ACC112 (cell line): ENCODE data around the gene CIAO1.
A peak's percentile ranks its signal among the peaks of the same experiment; 100 is the strongest.

Experiments used
- H2AFZ ChIP-seq: fragments of 200-600 bp; sonication (generic); one replicate; pipeline ENCODE4 v1.6.0; 2017; ENCODE audit warnings: antibody characterized with exemption, low read length; ENCODE audit not compliant: unreplicated experiment
- H3K27ac ChIP-seq: fragments of 200-600 bp; sonication (generic); 2 replicates; pipeline ENCODE4 v1.5.1; 2014; ENCODE audit warnings: low read depth, mild to moderate bottlenecking, antibody characterized with exemption, low read length, moderate library complexity
- H3K27me3 ChIP-seq: fragments of 200-600 bp; sonication (generic); 2 replicates; pipeline ENCODE4 v1.6.1; 2014; ENCODE audit warnings: mild to moderate bottlenecking, antibody characterized with exemption, low read length, moderate library complexity, mixed read lengths; ENCODE audit not compliant: insufficient read depth
- H3K36me3 ChIP-seq: fragments of 200-600 bp; sonication (generic); 2 replicates; pipeline ENCODE4 v1.6.1; 2016; ENCODE audit warnings: mild to moderate bottlenecking, antibody characterized with exemption, low read length, moderate library complexity, mixed read lengths; ENCODE audit not compliant: insufficient read depth
- H3K4me1 ChIP-seq: fragments of 200-600 bp; sonication (generic); one replicate; pipeline ENCODE4 v1.6.1; 2016; ENCODE audit warnings: low read length, mixed read lengths; ENCODE audit not compliant: insufficient read depth, unreplicated experiment, control insufficient read depth
- H3K4me3 ChIP-seq: fragments of 200-600 bp; sonication (generic); 2 replicates; pipeline ENCODE4 v1.5.1; 2014; ENCODE audit warnings: mild to moderate bottlenecking, low read depth, low read length
- H3K79me2 ChIP-seq: fragments of 200-600 bp; sonication (generic); one replicate; pipeline ENCODE4 v1.6.0; 2016; ENCODE audit warnings: low read length; ENCODE audit not compliant: control insufficient read depth, unreplicated experiment, insufficient read depth

CIAO1 gene

GRCh38 chr2:96308248-96308647, 42.2 kb downstream of the CIAO1 start:
- Histone ChIP-seq H3K4me1 (peaks cover 16% of the 10 kb centered on the region), H3K79me2 (peaks cover 22% of the 10 kb centered on the region), H3K36me3 (peaks cover 8% of the 10 kb centered on the region; the same call in 1 of the 2 replicates), H2AFZ (no peak overlapping the region), H3K4me3 (no peak overlapping the region), H3K27me3 (no peaks in the 10 kb centered on the region), H3K27ac (no peak overlapping the region)

- 0 out of 2 replicates have a peak overlapping the region, but pooled peaks have one; percentile 80 for H3K27ac ChIP-seq
- no peaks in the 10 kb centered on the region for H3K79me2 ChIP-seq
- H2AFZ ChIP-seq, result no peak overlapping the region
- H3K4me1 ChIP-seq, result peaks cover 20% of the 10 kb centered on the region
- no peaks in the 10 kb centered on the region for H3K36me3 ChIP-seq
- H3K4me3 ChIP-seq, result no peak overlapping the region
- H3K27me3 ChIP-seq, result no peaks in the 10 kb centered on the region
Observed at GRCh38 chr2:96315005-96315399, 49.0 kb downstream of the CIAO1 start.

- peaks cover 21% of the 10 kb centered on the region for H3K4me1 ChIP-seq
- no peak overlapping the region; the same call in 1 of the 2 replicates for H3K4me3 ChIP-seq
- H3K27me3 ChIP-seq, result no peaks in the 10 kb centered on the region
- H2AFZ ChIP-seq, result peak overlapping the region; percentile 55
- no peaks in the 10 kb centered on the region for H3K36me3 ChIP-seq
- H3K27ac ChIP-seq, result peak overlapping the region; percentile 80
- H3K79me2 ChIP-seq, result no peaks in the 10 kb centered on the region
Observed at GRCh38 chr2:96315400-96316071, 49.5 kb downstream of the CIAO1 start.

- no peak overlapping the region for H2AFZ ChIP-seq
- no peaks in the 10 kb centered on the region for H3K79me2 ChIP-seq
- no peak overlapping the region for H3K27ac ChIP-seq
- H3K27me3 ChIP-seq, result no peaks in the 10 kb centered on the region
- H3K4me1 ChIP-seq, result peaks cover 26% of the 10 kb centered on the region
- H3K4me3 ChIP-seq, result no peak overlapping the region
- H3K36me3 ChIP-seq, result no peaks in the 10 kb centered on the region
Observed at GRCh38 chr2:96316999-96317398, 51.0 kb downstream of the CIAO1 start.

- peaks cover 26% of the 10 kb centered on the region for H3K4me1 ChIP-seq
- H3K79me2 ChIP-seq, result no peaks in the 10 kb centered on the region
- H3K4me3 ChIP-seq, result no peak overlapping the region
- no peak overlapping the region for H2AFZ ChIP-seq
- peaks cover under 1% of the 10 kb centered on the region; the same call in 1 of the 2 replicates for H3K27me3 ChIP-seq
- no peak overlapping the region for H3K27ac ChIP-seq
- H3K36me3 ChIP-seq, result no peaks in the 10 kb centered on the region
Observed at GRCh38 chr2:96317584-96317997, 51.6 kb downstream of the CIAO1 start.

- H3K4me3 ChIP-seq, result no peak overlapping the region
- H2AFZ ChIP-seq, result no peak overlapping the region
- peaks cover 9% of the 10 kb centered on the region for H3K27me3 ChIP-seq
- H3K79me2 ChIP-seq, result no peaks in the 10 kb centered on the region
- no peaks in the 10 kb centered on the region for H3K36me3 ChIP-seq
- peaks cover 26% of the 10 kb centered on the region for H3K4me1 ChIP-seq
- no peak overlapping the region for H3K27ac ChIP-seq
Observed at GRCh38 chr2:96318723-96319122, 52.7 kb downstream of the CIAO1 start.

GRCh38 chr2:96319396-96319795, 53.4 kb downstream of the CIAO1 start:
- H3K27me3 ChIP-seq, result peaks cover 15% of the 10 kb centered on the region
- H3K4me1 ChIP-seq, result peaks cover 26% of the 10 kb centered on the region
- H2AFZ ChIP-seq, result no peak overlapping the region
- no peaks in the 10 kb centered on the region for H3K79me2 ChIP-seq
- H3K36me3 ChIP-seq, result no peaks in the 10 kb centered on the region
- no peak overlapping the region for H3K4me3 ChIP-seq
- no peak overlapping the region for H3K27ac ChIP-seq

- Histone ChIP-seq H3K27ac (no peak overlapping the region), H2AFZ (no peak overlapping the region), H3K36me3 (no peaks in the 10 kb centered on the region), H3K4me1 (peaks cover 20% of the 10 kb centered on the region), H3K27me3 (peaks cover 25% of the 10 kb centered on the region), H3K4me3 (peak overlapping the region; percentile 86), H3K79me2 (no peaks in the 10 kb centered on the region)
Observed at GRCh38 chr2:96320326-96320725, 54.3 kb downstream of the CIAO1 start.

- H3K27ac ChIP-seq, result no peak overlapping the region
Observed at GRCh38 chr2:96320728-96321622, 55.0 kb downstream of the CIAO1 start.

More at GRCh38 chr2:96320728-96321622, 55.0 kb downstream of the CIAO1 start:
- Histone ChIP-seq H2AFZ (peak overlapping the region; percentile 89), H3K4me1 (peaks cover 13% of the 10 kb centered on the region), H3K79me2 (no peaks in the 10 kb centered on the region), H3K36me3 (no peaks in the 10 kb centered on the region), H3K4me3 (peak overlapping the region; percentile 86), H3K27me3 (peaks cover 31% of the 10 kb centered on the region)
